H1 (cell line): ENCODE data around the gene CELSR1. TPM values are rescaled to one million over a fixed set of nuclear protein-coding genes. Genes with fewer than 3 reads are reported as not detected.

Experiments used
- CTCF ChIA-PET: fragments of 300-600 bp; sonication (Branson Sonifier 250); formaldehyde crosslinking; loops from one replicate; lab custom pipeline; 2021; ENCODE audit not compliant: partially characterized antibody; lab: Charles Lee
- POLR2A ChIA-PET: fragments of 300-600 bp; sonication (Branson Sonifier 250); formaldehyde crosslinking; loops from one replicate; lab custom pipeline; 2021; ENCODE audit warnings: inconsistent platforms; ENCODE audit not compliant: partially characterized antibody; lab: Charles Lee
- DNase-seq, 2 experiments: peaks; one replicate each; pipeline versions ENCODE4 v3.0.0 to v3.0.0-alpha.2; 2010 to 2022; ENCODE audit warnings: low spot score in 2 of 2, low read depth in 1 of 2, mixed read lengths in 1 of 2
- FAIRE-seq: peaks from 2 replicates; lab custom pipeline; 2011; peaks lifted over from hg19 to GRCh38; lab: Jason Lieb, UNC
- H2AFZ ChIP-seq: 2 replicates; pipeline ENCODE4 v1.8.1; 2012; ENCODE audit warnings: low read length, inconsistent platforms
- H2AK5ac ChIP-seq: 2 replicates; pipeline ENCODE4 v1.6.1; 2013; ENCODE audit warnings: low read depth, low read length
- H2BK120ac ChIP-seq: replicated peaks from 2 replicates; pipeline ENCODE3; 2013; ENCODE audit warnings: low read depth, low read length, inconsistent platforms
- H2BK12ac ChIP-seq: 2 replicates; pipeline ENCODE4 v1.6.1; 2013; ENCODE audit warnings: low read depth, low read length
- H2BK15ac ChIP-seq: 2 replicates; pipeline ENCODE4 v1.6.1; 2013; ENCODE audit warnings: low read length
- H2BK20ac ChIP-seq: 2 replicates; pipeline ENCODE4 v1.6.1; 2013; ENCODE audit warnings: low read length
- H2BK5ac ChIP-seq: 2 replicates; pipeline ENCODE4 v1.6.1; 2013; ENCODE audit warnings: low read depth, low read length
- H3K14ac ChIP-seq: 2 replicates; pipeline ENCODE4 v1.6.1; 2013; ENCODE audit warnings: inconsistent platforms; ENCODE audit not compliant: insufficient read length
- H3K18ac ChIP-seq: 2 replicates; pipeline ENCODE4 v1.6.1; 2013; ENCODE audit warnings: low read length; ENCODE audit errors: extremely low read depth
- H3K23ac ChIP-seq: 2 replicates; pipeline ENCODE4 v1.6.1; 2013; ENCODE audit warnings: inconsistent platforms; ENCODE audit not compliant: insufficient read length
- H3K23me2 ChIP-seq: 2 replicates; pipeline ENCODE4 v1.6.1; 2013; ENCODE audit warnings: low read depth, low read length
- H3K27ac ChIP-seq: 2 replicates; pipeline ENCODE4 v1.6.1; 2011; ENCODE audit warnings: low read depth, low read length, inconsistent platforms
- H3K27me3 ChIP-seq, 4 experiments: replicated peaks in 1 of 4; 1 replicate in 1 of 4; 2 replicates in 3 of 4; pipeline versions ENCODE4 v1.6.1 to v1.8.1; 2011 to 2013; ENCODE audit warnings: low read length in 3 of 4, mild to moderate bottlenecking in 3 of 4, inconsistent platforms in 2 of 4, mixed read lengths in 2 of 4, moderate library complexity in 1 of 4; ENCODE audit not compliant: control insufficient read depth in 3 of 4, insufficient read depth in 3 of 4; ENCODE audit errors: extremely low read depth in 1 of 4
- H3K36me3 ChIP-seq, 4 experiments: 2 replicates each; pipeline versions ENCODE4 v1.6.1 to v1.8.1; 2011 to 2013; ENCODE audit warnings: mild to moderate bottlenecking in 4 of 4, low read length in 3 of 4, moderate library complexity in 2 of 4, control low read depth in 1 of 4, inconsistent platforms in 1 of 4; ENCODE audit not compliant: insufficient read depth in 4 of 4, control insufficient read depth in 2 of 4
- H3K4ac ChIP-seq: replicated peaks from 2 replicates; pipeline ENCODE3; 2013; ENCODE audit warnings: low read length, low read depth, mixed read lengths, inconsistent platforms; ENCODE audit not compliant: insufficient read length
- H3K4me1 ChIP-seq, 4 experiments: replicated peaks in 1 of 4; 1 replicate in 1 of 4; 2 replicates in 3 of 4; pipeline versions ENCODE4 v1.6.1 to v1.8.1; 2011 to 2013; ENCODE audit warnings: low read length in 3 of 4, inconsistent platforms in 2 of 4, mixed read lengths in 1 of 4; ENCODE audit not compliant: insufficient read depth in 4 of 4, control insufficient read depth in 3 of 4
- H3K4me2 ChIP-seq, 2 experiments: 2 replicates each; pipeline versions ENCODE4 v1.6.1 to v1.8.1; 2011 to 2013; ENCODE audit warnings: low read depth in 2 of 2, low read length in 2 of 2, control low read depth in 1 of 2, inconsistent platforms in 1 of 2, mild to moderate bottlenecking in 1 of 2; ENCODE audit not compliant: insufficient read depth in 1 of 2
- H3K4me3 ChIP-seq, 4 experiments: fragments of 200-600, 300-600 bp in 1 of 4; sonication (generic), shearing (Covaris generic), sonication (Bioruptor Twin) in 1 of 4; 2 replicates each; pipeline versions ENCODE4 v1.5.1 to v1.8.1; 2011 to 2016; ENCODE audit warnings: low read length in 4 of 4, low read depth in 3 of 4, control low read depth in 2 of 4, inconsistent platforms in 2 of 4, mild to moderate bottlenecking in 2 of 4, mixed read lengths in 1 of 4, moderate library complexity in 1 of 4; ENCODE audit not compliant: insufficient read depth in 2 of 4; ENCODE audit errors: extremely low read depth in 1 of 4
- H3K56ac ChIP-seq: replicated peaks from 2 replicates; pipeline ENCODE3; 2013; ENCODE audit warnings: low read depth, mild to moderate bottlenecking, mixed read lengths, low read length, inconsistent platforms; ENCODE audit not compliant: insufficient read length
- H3K79me1 ChIP-seq: 2 replicates; pipeline ENCODE4 v1.6.1; 2013; ENCODE audit warnings: low read depth, low read length, control low read depth
- H3K79me2 ChIP-seq, 2 experiments: 2 replicates each; pipeline versions ENCODE4 v1.6.1 to v1.8.1; 2012 to 2013; ENCODE audit warnings: low read length in 2 of 2, mild to moderate bottlenecking in 2 of 2, inconsistent platforms in 1 of 2; ENCODE audit not compliant: insufficient read depth in 2 of 2, control insufficient read depth in 1 of 2
- H3K9ac ChIP-seq, 4 experiments: replicated peaks in 1 of 4; 1 replicate in 1 of 4; 2 replicates in 3 of 4; pipeline versions ENCODE4 v1.6.1 to v1.8.1; 2011 to 2013; ENCODE audit warnings: low read depth in 3 of 4, low read length in 3 of 4, control low read depth in 2 of 4, mild to moderate bottlenecking in 2 of 4, moderate library complexity in 2 of 4, inconsistent platforms in 1 of 4; ENCODE audit errors: extremely low read depth in 1 of 4
- H3K9me3 ChIP-seq, 2 experiments: 2 replicates each; pipeline versions ENCODE4 v1.6.1 to v1.8.1; 2012 to 2013; ENCODE audit warnings: mild to moderate bottlenecking in 2 of 2, moderate library complexity in 2 of 2, control low read depth in 1 of 2, inconsistent platforms in 1 of 2, low read depth in 1 of 2, low read length in 1 of 2, mixed read lengths in 1 of 2; ENCODE audit not compliant: insufficient read depth in 2 of 2
- H4K20me1 ChIP-seq, 2 experiments: replicated peaks in 1 of 2; 2 replicates each; pipeline versions ENCODE3 to v1.8.1; 2011 to 2013; ENCODE audit warnings: inconsistent platforms in 2 of 2, low read length in 2 of 2, mild to moderate bottlenecking in 1 of 2; ENCODE audit not compliant: insufficient read depth in 2 of 2, control insufficient read depth in 1 of 2
- H4K5ac ChIP-seq: 2 replicates; pipeline ENCODE4 v1.6.1; 2013; ENCODE audit warnings: low read length, low read depth, mixed read lengths, inconsistent platforms; ENCODE audit not compliant: insufficient read length
- H4K8ac ChIP-seq: 2 replicates; pipeline ENCODE4 v1.8.0; 2013; ENCODE audit warnings: mild to moderate bottlenecking, moderate library complexity, low read length, inconsistent platforms; ENCODE audit not compliant: insufficient read depth; ENCODE audit errors: extremely low read depth
- H4K91ac ChIP-seq: replicated peaks from 2 replicates; pipeline ENCODE3; 2013; ENCODE audit warnings: low read length, mixed read lengths, inconsistent platforms; ENCODE audit not compliant: insufficient read length
- CEBPB ChIP-seq: IDR thresholded peaks from 2 replicates; pipeline ENCODE4 v1.6.1; 2012; ENCODE audit warnings: low read depth, low read length
- EGR1 ChIP-seq: IDR thresholded peaks from 2 replicates; pipeline ENCODE4 v1.6.1; 2011; ENCODE audit warnings: low read depth, low read length, borderline replicate concordance
- KDM5A ChIP-seq: fragments of 200-600 bp; IDR thresholded peaks from 2 replicates; pipeline ENCODE4 v1.7.1; 2012; ENCODE audit warnings: mild to moderate bottlenecking, low read length, inconsistent platforms, mixed read lengths
- SIX5 ChIP-seq: IDR thresholded peaks from 2 replicates; pipeline ENCODE4 v1.6.1; 2011; ENCODE audit warnings: mild to moderate bottlenecking, low read depth, low read length
- SP2 ChIP-seq: IDR thresholded peaks from 2 replicates; pipeline ENCODE4 v1.6.1; 2012; ENCODE audit warnings: mild to moderate bottlenecking, low read length, inconsistent platforms
- SP4 ChIP-seq: IDR thresholded peaks from 2 replicates; pipeline ENCODE4 v1.6.1; 2012; ENCODE audit warnings: low read length, inconsistent platforms
- TCF12 ChIP-seq: IDR thresholded peaks from 2 replicates; pipeline ENCODE4 v1.6.1; 2011; ENCODE audit warnings: low read depth, mild to moderate bottlenecking, low read length
- TEAD4 ChIP-seq: IDR thresholded peaks from 2 replicates; pipeline ENCODE4 v1.6.1; 2012; ENCODE audit warnings: low read depth, low read length, inconsistent platforms, mixed read lengths
- YY1 ChIP-seq: IDR thresholded peaks from 2 replicates; pipeline ENCODE4 v1.6.1; 2011; ENCODE audit warnings: low read depth, mild to moderate bottlenecking, low read length
- WGBS, 2 experiments: shearing (Covaris generic) in 1 of 2; methylation state at CpG; one replicate each; pipeline versions ENCODE4 v1.1.6 to v1.1.7; 2013 to 2015; ENCODE audit warnings: low lambda C conversion rate in 2 of 2, mixed read lengths in 2 of 2, inconsistent platforms in 1 of 2, low coverage in 1 of 2, missing lambda C conversion rate in 1 of 2; ENCODE audit not compliant: insufficient replicate concordance in 2 of 2, insufficient coverage in 1 of 2, insufficient read length in 1 of 2; ENCODE audit errors: extremely low coverage in 1 of 2, missing lambda C conversion rate in 1 of 2; 5-methylcytosine and 5-hydroxymethylcytosine counted together
- polyA plus RNA-seq, 7 experiments: library from polyadenylated mRNA; depleted of rRNA in 3 of 7; stranded (reverse) in 5 of 7; unstranded in 2 of 7; fragments of >200 nt in 5 of 7; fragments of 200-250 nt in 2 of 7; gene quantifications; 1 replicate in 5 of 7; 2 replicates in 1 of 7; 4 replicates in 1 of 7; pipeline versions ENCODE4 v1.2.1 to v1.2.3, GENCODE V29; 2011 to 2013; ENCODE audit warnings: missing spikeins in 2 of 7, mixed read lengths in 2 of 7
- total RNA-seq: library from RNA; stranded (reverse); fragmentation: NEBNext Ultra II Directional; extraction: Animal tissue kit (Norgen Biotek cat#: 25700); gene quantifications from 2 replicates; pipeline ENCODE4 v1.2.1, GENCODE V29; 2021
- TF ChIP-seq, protein P1 (sequence below): IDR thresholded peaks from 2 replicates; pipeline ENCODE4 v1.6.1; 2012; ENCODE audit warnings: inconsistent platforms

Gene CELSR1
- total and polyA plus RNA-seq, 2 of the 8 experiments (the other 6 are each of a cell fraction or from before 2014, with no cell fraction given): 9.0 to 12.4 TPM

DNA sequence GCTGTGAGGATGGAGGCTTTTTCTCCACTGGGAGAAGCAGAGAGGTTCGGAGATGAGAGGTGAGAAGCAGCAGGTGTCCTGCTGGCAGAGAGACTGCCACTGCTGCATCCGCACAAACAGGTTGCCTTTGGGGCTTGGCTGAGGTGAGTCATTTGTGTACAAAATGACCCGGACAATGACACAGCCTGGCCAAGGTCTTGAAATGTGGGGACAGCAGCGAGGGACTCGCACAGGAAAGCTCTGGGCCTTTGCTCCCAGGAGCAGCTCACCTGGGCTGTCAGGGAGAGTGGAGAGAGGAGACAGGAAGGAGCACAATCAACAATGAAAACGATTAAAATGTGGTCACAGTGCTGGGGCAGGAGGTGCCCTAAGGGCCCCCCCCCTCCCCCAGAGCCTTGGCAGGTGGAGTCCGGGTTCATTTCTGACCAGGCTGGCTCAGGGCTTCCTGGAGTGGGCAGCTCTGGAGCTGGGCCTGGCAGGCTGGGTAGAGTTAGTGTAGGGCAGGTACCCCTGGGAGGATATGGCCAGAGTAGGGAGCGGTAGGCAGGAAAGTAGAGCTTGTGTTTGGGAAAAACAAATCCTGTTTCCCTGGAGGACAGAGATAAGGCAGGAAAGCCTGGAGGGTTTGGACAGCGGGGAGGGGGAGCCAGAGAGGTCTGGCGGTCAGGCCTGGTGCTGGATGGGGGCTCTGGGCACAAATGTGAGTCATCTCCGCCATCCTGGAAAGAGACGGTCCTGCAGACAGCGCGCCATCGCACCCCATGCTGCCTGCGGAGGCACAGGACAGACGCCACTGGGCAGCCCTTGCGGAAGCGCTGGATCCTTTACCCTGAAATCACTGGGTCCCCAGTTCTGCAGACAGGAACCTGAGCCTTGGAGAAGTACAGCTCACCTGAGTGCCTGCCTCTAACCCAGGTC, 37.8 kb upstream of the CELSR1 start:
- Histone ChIP-seq H3K23me2 (peaks cover 9% of the 10 kb centered on the region; the same call in 1 of the 2 replicates), H2AK5ac (peak overlapping the region; percentile 93; the same call in 1 of the 2 replicates), H3K9me3 (no peaks in the 10 kb centered on the region), H3K18ac (no peak overlapping the region; the same call in 1 of the 2 replicates), H2BK5ac (no peak overlapping the region), H3K9ac (no peak overlapping the region), H3K4me1 (peaks cover 0 to 27% (median 15%) of the 10 kb centered on the region in 4 experiments; a peak in 6 of 7 replicates), H4K8ac (no peak overlapping the region; the same call in 1 of the 2 replicates), H2BK12ac (peak overlapping the region; percentile 77; the same call in 1 of the 2 replicates), H4K91ac (peak overlapping the region; percentile 5), H3K23ac (no peak overlapping the region), H2BK15ac (peak overlapping the region; percentile 46; the same call in 1 of the 2 replicates), H3K27me3 (peaks cover 0 to 11% (median 5%) of the 10 kb centered on the region in 4 experiments; a peak in 4 of 7 replicates), H4K5ac (no peak overlapping the region), H3K56ac (no peak overlapping the region), H3K27ac (no peak overlapping the region), H2BK120ac (no peak overlapping the region), H2AFZ (no peak overlapping the region), H3K79me2 (no peaks in the 10 kb centered on the region), H3K36me3 (no peaks in the 10 kb centered on the region), H3K4me2 (peak overlapping the region; percentile 69 to 71; a peak in 3 of 4 replicates), H3K14ac (no peak overlapping the region), H4K20me1 (peaks cover 0 to 7% of the 10 kb centered on the region in 2 experiments), H3K79me1 (peaks cover 14% of the 10 kb centered on the region), H2BK20ac (no peak overlapping the region), H3K4ac (no peak overlapping the region), H3K4me3 (0 out of 8 replicates have a peak overlapping the region, but pooled peaks of 1 of the 4 experiments have one; percentile 69)
- DNase-seq (no peak), FAIRE-seq (no peak)
- ChIA-PET POLR2A (interaction anchor here (0.7 to 3.6 kb wide), 6 partner anchors 10 to 161 kb away, joined by 3 to 11 read pairs (median 4); no protein-coding TSS in a partner anchor), CTCF (interaction anchor here (0.6 to 2.1 kb wide), 5 partner anchors 12 to 106 kb away, joined by 3 to 15 read pairs (median 3); no protein-coding TSS in a partner anchor)
- no peak for TF ChIP-seq TCF12
- TF ChIP-seq SP4: no peak
- TF ChIP-seq, protein P1, sequence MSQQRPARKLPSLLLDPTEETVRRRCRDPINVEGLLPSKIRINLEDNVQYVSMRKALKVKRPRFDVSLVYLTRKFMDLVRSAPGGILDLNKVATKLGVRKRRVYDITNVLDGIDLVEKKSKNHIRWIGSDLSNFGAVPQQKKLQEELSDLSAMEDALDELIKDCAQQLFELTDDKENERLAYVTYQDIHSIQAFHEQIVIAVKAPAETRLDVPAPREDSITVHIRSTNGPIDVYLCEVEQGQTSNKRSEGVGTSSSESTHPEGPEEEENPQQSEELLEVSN: no peak
- TF ChIP-seq SP2: no peak
- TF ChIP-seq YY1: no peak
- TF ChIP-seq TEAD4: no peak
- TF ChIP-seq EGR1: no peak
- TF ChIP-seq CEBPB: no peak
- TF ChIP-seq SIX5: no peak
- no peak for TF ChIP-seq KDM5A
- 74% methylated on average over 19 of the region's 19 CpGs; no CpG with 5 or more reads in 1 of the 2 experiments for WGBS, 2 experiments
